Activated T-helper 9 cell treated with anti-CD3 and anti-CD28 coated beads, Interleukin-2, amount 50 U/mL, for 16 hours (primary cell): ENCODE results near the gene BCL7C.

ENCODE experiments used
- DNase-seq: peaks from one replicate; pipeline ENCODE4 v3.0.0-alpha.2; 2020; ENCODE audit warnings: low read depth

The BCL7C gene

GRCh38 chr16:30922420-30922959 lies 28.6 kb upstream of the BCL7C start:
- DNase-seq: peak; percentile 99

GRCh38 chr16:30921748-30922419 lies 28.0 kb upstream of the BCL7C start:
- DNase-seq: peak; percentile 81

GRCh38 chr16:30921459-30921747 lies 27.5 kb upstream of the BCL7C start:
- DNase-seq: no peak

- DNase-seq: no peak
Observed at GRCh38 chr16:30920891-30921290, 27.0 kb upstream of the BCL7C start.

- no peak for DNase-seq
Observed at GRCh38 chr16:30918614-30919013, 24.7 kb upstream of the BCL7C start.

GRCh38 chr16:30914830-30915229 lies 21.0 kb upstream of the BCL7C start:
- no peak for DNase-seq

GRCh38 chr16:30912794-30913412 lies 19.0 kb upstream of the BCL7C start:
- DNase-seq: no peak

GRCh38 chr16:30910427-30911029 lies 16.7 kb upstream of the BCL7C start:
- DNase-seq: no peak

- DNase-seq: no peak
Observed at GRCh38 chr16:30907064-30907463, 13.2 kb upstream of the BCL7C start.

- DNase-seq: no peak
Observed at GRCh38 chr16:30904114-30904780, 10.4 kb upstream of the BCL7C start.

- no peak for DNase-seq
Observed at GRCh38 chr16:30903596-30903995, 9.7 kb upstream of the BCL7C start.

- DNase-seq: no peak
Observed at GRCh38 chr16:30903002-30903401, 9.1 kb upstream of the BCL7C start.

GRCh38 chr16:30902029-30902972 lies 8.4 kb upstream of the BCL7C start:
- DNase-seq: peak; percentile 48

GRCh38 chr16:30901201-30902028 lies 7.5 kb upstream of the BCL7C start:
- no peak for DNase-seq

- no peak for DNase-seq
Observed at GRCh38 chr16:30900588-30900987, 6.7 kb upstream of the BCL7C start.

GRCh38 chr16:30899794-30900193 lies 5.9 kb upstream of the BCL7C start:
- no peak for DNase-seq

GRCh38 chr16:30896889-30897733 lies 3.2 kb upstream of the BCL7C start:
- DNase-seq: peak; percentile 71

- DNase-seq: no peak
Observed at GRCh38 chr16:30896261-30896888, 2.5 kb upstream of the BCL7C start, which contains the start of gene CTF1. CTF1 (plus strand) TSS chr16:30896614; CDS start chr16:30896644, 30 bp downstream.

GRCh38 chr16:30895627-30896260 lies 1.9 kb upstream of the BCL7C start:
- no peak for DNase-seq
